ENCODE measurements around the gene CHCHD3.

CHCHD3 gene

GRCh38 chr7:132861940-132862554 is 219.8 kb downstream of the CHCHD3 start:
- no peak overlapping the region for H3K9ac ChIP-seq (ENCODE audit: low read length)
- H3K4me1 ChIP-seq (ENCODE audit: control insufficient read depth, insufficient read depth, low read length), result 0 out of 2 replicates have a peak, but pooled peaks cover under 1% of the 10 kb centered on the region
- H3K4me3 ChIP-seq (ENCODE audit: low read depth, low read length), result no peak overlapping the region
- peaks cover 8% of the 10 kb centered on the region; the same call in 1 of the 2 replicates for H3K9me3 ChIP-seq (ENCODE audit: control insufficient read depth, insufficient read depth, low read depth, low read length)
- no peak overlapping the region for H3K27ac ChIP-seq (ENCODE audit: low read depth, low read length)
- H3K27me3 ChIP-seq (ENCODE audit: control insufficient read depth, insufficient read depth, low read length), result no peaks in the 10 kb centered on the region
- peaks cover 3% of the 10 kb centered on the region; the same call in 1 of the 2 replicates for H3K36me3 ChIP-seq (ENCODE audit: control insufficient read depth, insufficient read depth, low read length)

- Histone ChIP-seq H3K9ac (ENCODE audit: low read length) (no peak overlapping the region), H3K9me3 (ENCODE audit: control insufficient read depth, insufficient read depth, low read depth, low read length) (peaks cover 8% of the 10 kb centered on the region; the same call in 1 of the 2 replicates), H3K4me3 (ENCODE audit: low read depth, low read length) (no peak overlapping the region), H3K27ac (ENCODE audit: low read depth, low read length) (no peak overlapping the region), H3K27me3 (ENCODE audit: control insufficient read depth, insufficient read depth, low read length) (no peaks in the 10 kb centered on the region), H3K36me3 (ENCODE audit: control insufficient read depth, insufficient read depth, low read length) (peaks cover 3% of the 10 kb centered on the region; the same call in 1 of the 2 replicates), H3K4me1 (ENCODE audit: control insufficient read depth, insufficient read depth, low read length) (peaks cover 6% of the 10 kb centered on the region)
Measured at GRCh38 chr7:132861424-132861823, 220.5 kb downstream of the CHCHD3 start.

- Histone ChIP-seq H3K36me3 (ENCODE audit: control insufficient read depth, insufficient read depth, low read length) (peaks cover 3% of the 10 kb centered on the region; the same call in 1 of the 2 replicates), H3K27ac (ENCODE audit: low read depth, low read length) (no peak overlapping the region), H3K9me3 (ENCODE audit: control insufficient read depth, insufficient read depth, low read depth, low read length) (peaks cover 8% of the 10 kb centered on the region; the same call in 1 of the 2 replicates), H3K9ac (ENCODE audit: low read length) (no peak overlapping the region), H3K4me3 (ENCODE audit: low read depth, low read length) (no peak overlapping the region), H3K4me1 (ENCODE audit: control insufficient read depth, insufficient read depth, low read length) (peaks cover 18% of the 10 kb centered on the region), H3K27me3 (ENCODE audit: control insufficient read depth, insufficient read depth, low read length) (no peaks in the 10 kb centered on the region)
Measured at GRCh38 chr7:132859199-132859598, 222.7 kb downstream of the CHCHD3 start.

- Histone ChIP-seq H3K4me3 (ENCODE audit: low read depth, low read length) (no peak overlapping the region), H3K9ac (ENCODE audit: low read length) (no peak overlapping the region), H3K27ac (ENCODE audit: low read depth, low read length) (no peak overlapping the region), H3K4me1 (ENCODE audit: control insufficient read depth, insufficient read depth, low read length) (peaks cover 18% of the 10 kb centered on the region), H3K27me3 (ENCODE audit: control insufficient read depth, insufficient read depth, low read length) (no peaks in the 10 kb centered on the region), H3K36me3 (ENCODE audit: control insufficient read depth, insufficient read depth, low read length) (peaks cover 3% of the 10 kb centered on the region; the same call in 1 of the 2 replicates), H3K9me3 (ENCODE audit: control insufficient read depth, insufficient read depth, low read depth, low read length) (peaks cover 8% of the 10 kb centered on the region; the same call in 1 of the 2 replicates)
Measured at GRCh38 chr7:132858760-132859159, 223.1 kb downstream of the CHCHD3 start.

GRCh38 chr7:132858251-132858650 is 223.6 kb downstream of the CHCHD3 start:
- no peak overlapping the region for H3K9ac ChIP-seq (ENCODE audit: low read length)
- H3K36me3 ChIP-seq (ENCODE audit: control insufficient read depth, insufficient read depth, low read length), result no peaks in the 10 kb centered on the region
- H3K4me3 ChIP-seq (ENCODE audit: low read depth, low read length), result no peak overlapping the region
- no peaks in the 10 kb centered on the region for H3K27me3 ChIP-seq (ENCODE audit: control insufficient read depth, insufficient read depth, low read length)
- peaks cover 18% of the 10 kb centered on the region for H3K4me1 ChIP-seq (ENCODE audit: control insufficient read depth, insufficient read depth, low read length)
- H3K9me3 ChIP-seq (ENCODE audit: control insufficient read depth, insufficient read depth, low read depth, low read length), result peaks cover 2% of the 10 kb centered on the region; the same call in 1 of the 2 replicates
- no peak overlapping the region for H3K27ac ChIP-seq (ENCODE audit: low read depth, low read length)

- H3K36me3 ChIP-seq (ENCODE audit: control insufficient read depth, insufficient read depth, low read length), result no peaks in the 10 kb centered on the region
- no peaks in the 10 kb centered on the region for H3K27me3 ChIP-seq (ENCODE audit: control insufficient read depth, insufficient read depth, low read length)
- no peak overlapping the region for H3K27ac ChIP-seq (ENCODE audit: low read depth, low read length)
- H3K9me3 ChIP-seq (ENCODE audit: control insufficient read depth, insufficient read depth, low read depth, low read length), result no peaks in the 10 kb centered on the region
- H3K9ac ChIP-seq (ENCODE audit: low read length), result no peak overlapping the region
- peaks cover 18% of the 10 kb centered on the region for H3K4me1 ChIP-seq (ENCODE audit: control insufficient read depth, insufficient read depth, low read length)
- no peak overlapping the region for H3K4me3 ChIP-seq (ENCODE audit: low read depth, low read length)
Measured at GRCh38 chr7:132857703-132858102, 224.2 kb downstream of the CHCHD3 start.

GRCh38 chr7:132857031-132857430 is 224.9 kb downstream of the CHCHD3 start:
- Histone ChIP-seq H3K27me3 (ENCODE audit: control insufficient read depth, insufficient read depth, low read length) (no peaks in the 10 kb centered on the region), H3K9ac (ENCODE audit: low read length) (no peak overlapping the region), H3K4me3 (ENCODE audit: low read depth, low read length) (no peak overlapping the region), H3K4me1 (ENCODE audit: control insufficient read depth, insufficient read depth, low read length) (peaks cover 18% of the 10 kb centered on the region), H3K9me3 (ENCODE audit: control insufficient read depth, insufficient read depth, low read depth, low read length) (no peaks in the 10 kb centered on the region), H3K36me3 (ENCODE audit: control insufficient read depth, insufficient read depth, low read length) (no peaks in the 10 kb centered on the region), H3K27ac (ENCODE audit: low read depth, low read length) (no peak overlapping the region)

- no peak overlapping the region for H3K9ac ChIP-seq (ENCODE audit: low read length)
- peaks cover 18% of the 10 kb centered on the region for H3K4me1 ChIP-seq (ENCODE audit: control insufficient read depth, insufficient read depth, low read length)
- no peaks in the 10 kb centered on the region for H3K9me3 ChIP-seq (ENCODE audit: control insufficient read depth, insufficient read depth, low read depth, low read length)
Measured at GRCh38 chr7:132856416-132856815, 225.5 kb downstream of the CHCHD3 start.

GRCh38 chr7:132855901-132856300 is 226.0 kb downstream of the CHCHD3 start:
- H3K4me3 ChIP-seq (ENCODE audit: low read depth, low read length), result no peak overlapping the region
- H3K27ac ChIP-seq (ENCODE audit: low read depth, low read length), result no peak overlapping the region
- no peaks in the 10 kb centered on the region for H3K36me3 ChIP-seq (ENCODE audit: control insufficient read depth, insufficient read depth, low read length)

More at GRCh38 chr7:132856416-132856815, 225.5 kb downstream of the CHCHD3 start:
- no peak overlapping the region for H3K4me3 ChIP-seq (ENCODE audit: low read depth, low read length)
- no peaks in the 10 kb centered on the region for H3K36me3 ChIP-seq (ENCODE audit: control insufficient read depth, insufficient read depth, low read length)
- no peaks in the 10 kb centered on the region for H3K27me3 ChIP-seq (ENCODE audit: control insufficient read depth, insufficient read depth, low read length)
- H3K27ac ChIP-seq (ENCODE audit: low read depth, low read length), result no peak overlapping the region

GRCh38 chr7:132854238-132854637 is 227.7 kb downstream of the CHCHD3 start:
- H3K9ac ChIP-seq (ENCODE audit: low read length), result no peak overlapping the region
- H3K36me3 ChIP-seq (ENCODE audit: control insufficient read depth, insufficient read depth, low read length), result no peaks in the 10 kb centered on the region; the same call in 1 of the 2 replicates

More at GRCh38 chr7:132855901-132856300, 226.0 kb downstream of the CHCHD3 start:
- H3K9me3 ChIP-seq (ENCODE audit: control insufficient read depth, insufficient read depth, low read depth, low read length), result no peaks in the 10 kb centered on the region
- H3K27me3 ChIP-seq (ENCODE audit: control insufficient read depth, insufficient read depth, low read length), result no peaks in the 10 kb centered on the region
- no peak overlapping the region for H3K9ac ChIP-seq (ENCODE audit: low read length)
- H3K4me1 ChIP-seq (ENCODE audit: control insufficient read depth, insufficient read depth, low read length), result peaks cover 18% of the 10 kb centered on the region

GRCh38 chr7:132847376-132847775 is 234.5 kb downstream of the CHCHD3 start:
- H3K9ac ChIP-seq (ENCODE audit: low read length), result no peak overlapping the region
- H3K4me1 ChIP-seq (ENCODE audit: control insufficient read depth, insufficient read depth, low read length), result no peaks in the 10 kb centered on the region
- H3K27ac ChIP-seq (ENCODE audit: low read depth, low read length), result no peak overlapping the region
- H3K27me3 ChIP-seq (ENCODE audit: control insufficient read depth, insufficient read depth, low read length), result no peaks in the 10 kb centered on the region
- H3K36me3 ChIP-seq (ENCODE audit: control insufficient read depth, insufficient read depth, low read length), result no peaks in the 10 kb centered on the region; the same call in 1 of the 2 replicates
- no peak overlapping the region for H3K4me3 ChIP-seq (ENCODE audit: low read depth, low read length)
- no peaks in the 10 kb centered on the region for H3K9me3 ChIP-seq (ENCODE audit: control insufficient read depth, insufficient read depth, low read depth, low read length)

More at GRCh38 chr7:132854238-132854637, 227.7 kb downstream of the CHCHD3 start:
- peaks cover 18% of the 10 kb centered on the region for H3K4me1 ChIP-seq (ENCODE audit: control insufficient read depth, insufficient read depth, low read length)
- no peak overlapping the region for H3K27ac ChIP-seq (ENCODE audit: low read depth, low read length)
- no peak overlapping the region for H3K4me3 ChIP-seq (ENCODE audit: low read depth, low read length)
- H3K27me3 ChIP-seq (ENCODE audit: control insufficient read depth, insufficient read depth, low read length), result no peaks in the 10 kb centered on the region
- no peaks in the 10 kb centered on the region for H3K9me3 ChIP-seq (ENCODE audit: control insufficient read depth, insufficient read depth, low read depth, low read length)
